Mucosa of descending colon (tissue), 3 donors: ENCODE measurements around the gene BBS1. TPM values are rescaled to one million over a fixed set of nuclear protein-coding genes. Genes with fewer than 3 reads are reported as not detected.

Experiments used
- ATAC-seq: fragments of 200-7000 bp; cut with Tn5 transposase; one replicate; pipeline ENCODE4 v1.9.1; 2020; ENCODE audit warnings: mild to moderate bottlenecking, moderate library complexity
- DNase-seq, 3 donors: peaks; one replicate each; pipeline ENCODE4 v3.0.0-alpha.2; 2020
- H3K36me3 ChIP-seq: fragments of 200-600 bp; one replicate; pipeline ENCODE4 v1.8.0; 2021; ENCODE audit warnings: low read depth, mild to moderate bottlenecking
- H3K4me1 ChIP-seq: fragments of 200-600 bp; one replicate; pipeline ENCODE4 v1.8.0; 2021; ENCODE audit warnings: low read depth, mild to moderate bottlenecking
- H3K4me3 ChIP-seq: fragments of 200-600 bp; one replicate; pipeline ENCODE4 v1.8.0; 2021; ENCODE audit warnings: mild to moderate bottlenecking
- H3K9me3 ChIP-seq: fragments of 200-600 bp; one replicate; pipeline ENCODE4 v1.8.0; 2021; ENCODE audit warnings: mild to moderate bottlenecking
- intact Hi-C, 2 donors: fragments of 100-400 bp; cut with DNase I in 1 of 2; cut with micrococcal nuclease in 1 of 2; formaldehyde crosslinking; loops; one replicate each; pipeline versions ENCODE4 v1.11.0 to v1.11.1; 2022; cut with DNase I, micrococcal nuclease
- total RNA-seq, 3 donors: library from RNA; stranded (reverse); fragmentation: NEBNext Ultra II Directional in 2 of 3; extraction: Animal tissue kit (Norgen Biotek cat#: 25700) in 2 of 3; gene quantifications; one replicate each; pipeline versions ENCODE4 v1.2.1 to v1.2.4, GENCODE V29; 2021 to 2023
- TF ChIP-seq, protein P1 (sequence below): fragments of 200-600 bp; IDR thresholded peaks from one replicate; pipeline ENCODE4 v1.8.0; 2022; ENCODE audit warnings: antibody characterized with exemption, mild to moderate bottlenecking
- donor health status: DM: no; HTN: no; CAD: no; lungs with moderate emphysema.
- donor health status: DM: no; HTN: no; CAD: no.
- donor health status: DM: no; HTN: yes; CAD: no.

BBS1 gene
- total RNA-seq, 3 donors from 2014 or later, result 27.7 to 49.3 (median 35.4) TPM

GRCh38 chr11:66469441-66469840 is 41.0 kb upstream of the BBS1 start:
- intact Hi-C loops, result no loop called here
- TF ChIP-seq, protein P1, sequence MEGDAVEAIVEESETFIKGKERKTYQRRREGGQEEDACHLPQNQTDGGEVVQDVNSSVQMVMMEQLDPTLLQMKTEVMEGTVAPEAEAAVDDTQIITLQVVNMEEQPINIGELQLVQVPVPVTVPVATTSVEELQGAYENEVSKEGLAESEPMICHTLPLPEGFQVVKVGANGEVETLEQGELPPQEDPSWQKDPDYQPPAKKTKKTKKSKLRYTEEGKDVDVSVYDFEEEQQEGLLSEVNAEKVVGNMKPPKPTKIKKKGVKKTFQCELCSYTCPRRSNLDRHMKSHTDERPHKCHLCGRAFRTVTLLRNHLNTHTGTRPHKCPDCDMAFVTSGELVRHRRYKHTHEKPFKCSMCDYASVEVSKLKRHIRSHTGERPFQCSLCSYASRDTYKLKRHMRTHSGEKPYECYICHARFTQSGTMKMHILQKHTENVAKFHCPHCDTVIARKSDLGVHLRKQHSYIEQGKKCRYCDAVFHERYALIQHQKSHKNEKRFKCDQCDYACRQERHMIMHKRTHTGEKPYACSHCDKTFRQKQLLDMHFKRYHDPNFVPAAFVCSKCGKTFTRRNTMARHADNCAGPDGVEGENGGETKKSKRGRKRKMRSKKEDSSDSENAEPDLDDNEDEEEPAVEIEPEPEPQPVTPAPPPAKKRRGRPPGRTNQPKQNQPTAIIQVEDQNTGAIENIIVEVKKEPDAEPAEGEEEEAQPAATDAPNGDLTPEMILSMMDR, result no peak
- Histone ChIP-seq H3K4me3 (no peak overlapping the region), H3K4me1 (peaks cover 8% of the 10 kb centered on the region), H3K36me3 (no peaks in the 10 kb centered on the region), H3K9me3 (no peaks in the 10 kb centered on the region)
- DNase-seq, result no peak
- no peak for ATAC-seq

- H3K4me3 ChIP-seq, result no peak overlapping the region
- intact Hi-C loops, result no loop called here
Measured at GRCh38 chr11:66470015-66470414, 40.4 kb upstream of the BBS1 start.

DNA sequence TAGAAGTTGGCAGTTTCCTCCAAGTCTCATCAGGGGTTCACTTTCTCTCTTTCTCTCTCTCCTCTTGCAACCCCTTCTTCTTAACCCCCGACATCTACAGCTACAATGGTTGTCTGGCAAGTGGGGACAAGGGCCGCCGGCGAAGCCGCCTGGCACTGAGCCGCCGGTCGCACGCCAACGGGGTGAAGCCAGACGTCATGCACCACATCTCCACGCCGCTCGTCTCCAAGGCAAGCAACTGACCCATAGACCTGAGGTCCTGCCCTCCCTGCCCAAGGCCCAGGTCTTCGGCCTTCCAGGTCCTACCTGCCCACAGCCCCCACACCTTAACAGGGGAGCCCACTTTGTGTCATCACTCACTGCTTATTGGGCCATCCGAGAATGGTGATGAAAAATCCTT is 39.3 kb upstream of the BBS1 start:
- no peaks in the 10 kb centered on the region for H3K9me3 ChIP-seq
- H3K4me1 ChIP-seq, result peaks cover 8% of the 10 kb centered on the region
- H3K36me3 ChIP-seq, result no peaks in the 10 kb centered on the region
- ATAC-seq (no peak), DNase-seq (no peak)
- H3K4me3 ChIP-seq, result no peak overlapping the region
- intact Hi-C loops, result no loop called here
- TF ChIP-seq, protein P1, result no peak

More at GRCh38 chr11:66470015-66470414, 40.4 kb upstream of the BBS1 start:
- Histone ChIP-seq H3K4me1 (peaks cover 8% of the 10 kb centered on the region), H3K36me3 (no peaks in the 10 kb centered on the region), H3K9me3 (no peaks in the 10 kb centered on the region)
- no peak for DNase-seq
- ATAC-seq, result no peak
- TF ChIP-seq, protein P1, result no peak

GRCh38 chr11:66472054-66472453 is 38.4 kb upstream of the BBS1 start:
- DNase-seq (no peak), ATAC-seq (no peak)
- H3K4me3 ChIP-seq, result no peak overlapping the region
- TF ChIP-seq, protein P1, result no peak
- intact Hi-C loops, result no loop called here
- no peaks in the 10 kb centered on the region for H3K9me3 ChIP-seq
- no peaks in the 10 kb centered on the region for H3K36me3 ChIP-seq
- H3K4me1 ChIP-seq, result peaks cover 8% of the 10 kb centered on the region

DNA sequence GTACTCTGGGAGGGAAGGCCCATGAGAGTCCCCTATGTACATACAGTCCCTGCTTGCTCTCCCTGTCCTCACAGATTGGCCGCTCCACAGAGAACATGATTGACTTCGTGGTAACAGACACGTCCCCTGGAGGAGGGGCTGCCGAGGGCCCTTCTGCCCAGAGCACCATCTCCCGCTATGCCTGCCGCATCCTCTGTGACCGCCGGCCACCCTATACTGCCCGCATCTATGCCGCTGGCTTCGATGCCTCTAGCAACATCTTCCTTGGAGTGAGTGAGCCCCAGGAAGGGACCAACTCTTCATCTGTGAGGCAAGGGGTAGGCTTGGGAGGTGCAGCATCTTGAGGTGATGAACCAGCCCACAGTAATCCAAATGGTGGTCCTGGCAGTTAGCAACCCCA is 37.3 kb upstream of the BBS1 start:
- Histone ChIP-seq H3K4me3 (no peak overlapping the region), H3K36me3 (no peaks in the 10 kb centered on the region), H3K4me1 (no peaks in the 10 kb centered on the region), H3K9me3 (no peaks in the 10 kb centered on the region)
- intact Hi-C loops, result no loop called here
- ATAC-seq (no peak), DNase-seq (no peak)
- TF ChIP-seq, protein P1, result no peak
